HepG2 (cell line): ENCODE measurements around the gene TACO1. TPM values are rescaled to one million over a fixed set of nuclear protein-coding genes. Genes with fewer than 3 reads are reported as not detected.
A peak's percentile ranks its signal among the peaks of the same experiment; 100 is the strongest.

Experiments
- FOXM1 ChIP-seq: sonication (generic); formaldehyde crosslinking; IDR thresholded peaks from 2 replicates; pipeline ENCODE4 v1.5.0; 2020; ENCODE audit warnings: missing genetic modification reagents
- HMG20A ChIP-seq: IDR thresholded peaks from 2 replicates; pipeline ENCODE4 v1.6.1; 2016; ENCODE audit warnings: borderline replicate concordance
- KLF11 ChIP-seq: IDR thresholded peaks from 2 replicates; pipeline ENCODE4 v1.6.1; 2016; ENCODE audit warnings: missing compliant biosample characterization
- KLF12 ChIP-seq: sonication (generic); formaldehyde crosslinking; IDR thresholded peaks from 2 replicates; pipeline ENCODE4 v1.4.0; 2020; ENCODE audit warnings: missing genetic modification reagents, borderline replicate concordance
- KMT2A ChIP-seq: sonication (generic); formaldehyde crosslinking; IDR thresholded peaks from 2 replicates; pipeline ENCODE4 v1.4.0; 2020; ENCODE audit warnings: missing genetic modification reagents
- MED8 ChIP-seq: sonication (generic); formaldehyde crosslinking; IDR thresholded peaks from 2 replicates; pipeline ENCODE4 v1.8.1; 2023; ENCODE audit warnings: mild to moderate bottlenecking, missing genetic modification reagents; ENCODE audit not compliant: insufficient replicate concordance
- MTA1 ChIP-seq: sonication (generic); formaldehyde crosslinking; IDR thresholded peaks from 2 replicates; pipeline ENCODE4 v1.4.0; 2020; ENCODE audit warnings: missing genetic modification reagents, mild to moderate bottlenecking, borderline replicate concordance
- MTF1 ChIP-seq: sonication (generic); formaldehyde crosslinking; IDR thresholded peaks from 2 replicates; pipeline ENCODE4 v1.5.0; 2020; ENCODE audit warnings: missing genetic modification reagents
- POLR2G ChIP-seq: fragments of 200-400 bp; formaldehyde crosslinking; IDR thresholded peaks from 2 replicates; pipeline ENCODE4 v1.6.1; 2018; ENCODE audit warnings: mild to moderate bottlenecking, low read depth, low read length, moderate library complexity
- PPARG ChIP-seq: conservative IDR thresholded peaks from 2 replicates; pipeline ENCODE4 v1.6.1; 2016; ENCODE audit warnings: missing biosample characterization, missing genetic modification reagents
- RARA ChIP-seq: IDR thresholded peaks from 2 replicates; pipeline ENCODE4 v1.6.1; 2016; ENCODE audit warnings: missing genetic modification reagents, missing compliant biosample characterization
- RXRB ChIP-seq: IDR thresholded peaks from 2 replicates; pipeline ENCODE4 v1.6.1; 2016; ENCODE audit warnings: borderline replicate concordance, missing genetic modification reagents, missing compliant biosample characterization
- SOX5 ChIP-seq: IDR thresholded peaks from 2 replicates; pipeline ENCODE4 v1.6.1; 2016; ENCODE audit warnings: borderline replicate concordance
- ZNF225 ChIP-seq: sonication (generic); formaldehyde crosslinking; IDR thresholded peaks from 2 replicates; pipeline ENCODE4 v1.4.0; 2020; ENCODE audit warnings: mild to moderate bottlenecking, missing genetic modification reagents
- ZNF264 ChIP-seq: sonication (generic); formaldehyde crosslinking; IDR thresholded peaks from 2 replicates; pipeline ENCODE4 v1.4.0; 2020; ENCODE audit warnings: missing genetic modification reagents
- ZNF329 ChIP-seq: sonication (generic); formaldehyde crosslinking; IDR thresholded peaks from 2 replicates; pipeline ENCODE4 v1.9.0; 2021; ENCODE audit warnings: low read depth, mild to moderate bottlenecking, missing genetic modification reagents
- ZNF556 ChIP-seq: sonication (generic); formaldehyde crosslinking; IDR thresholded peaks from 2 replicates; pipeline ENCODE4 v1.4.0; 2020; ENCODE audit warnings: mild to moderate bottlenecking, missing genetic modification reagents, borderline replicate concordance
- ZNF564 ChIP-seq: sonication (generic); formaldehyde crosslinking; IDR thresholded peaks from 2 replicates; pipeline ENCODE4 v1.8.1; 2023; ENCODE audit warnings: mild to moderate bottlenecking, missing genetic modification reagents
- ZNF605 ChIP-seq: sonication (generic); formaldehyde crosslinking; IDR thresholded peaks from 2 replicates; pipeline ENCODE4 v1.8.0; 2022; ENCODE audit warnings: mild to moderate bottlenecking, missing genetic modification reagents
- ZNF644 ChIP-seq: IDR thresholded peaks from 2 replicates; pipeline ENCODE4 v1.6.1; 2016; ENCODE audit warnings: low read depth
- polyA plus RNA-seq, 8 experiments: library from polyadenylated mRNA; depleted of rRNA in 3 of 8; stranded (reverse) in 7 of 8; unstranded in 1 of 8; fragments of >200 nt; fragmentation: Illumina TruSeq in 4 of 8; extraction: Trizol in 4 of 8; gene quantifications; 2 replicates each; pipeline versions ENCODE4 v1.2.1 to v1.2.3, GENCODE V29; 2011 to 2016; ENCODE audit warnings: low read depth in 4 of 8, missing spikeins in 1 of 8, mixed read lengths in 1 of 8; ENCODE audit not compliant: insufficient read depth in 1 of 8
- total RNA-seq, 5 experiments: library from RNA; depleted of rRNA; stranded (reverse); fragments of >200 nt; fragmentation: Illumina TruSeq; extraction: Trizol; gene quantifications; 2 replicates each; pipeline ENCODE4 v1.2.3, GENCODE V29; 2016; ENCODE audit warnings: low read depth in 1 of 5
- TF ChIP-seq, protein P1 (sequence below): IDR thresholded peaks from 2 replicates; pipeline ENCODE4 v1.6.1; 2016; ENCODE audit warnings: low read depth, missing genetic modification reagents, missing compliant biosample characterization
- TF ChIP-seq, protein P2 (sequence below): sonication (generic); formaldehyde crosslinking; IDR thresholded peaks from 2 replicates; pipeline ENCODE4 v1.4.0; 2020; ENCODE audit warnings: mild to moderate bottlenecking, missing genetic modification reagents
- TF ChIP-seq, protein P3 (sequence below): sonication (generic); formaldehyde crosslinking; IDR thresholded peaks from 2 replicates; pipeline ENCODE4 v1.8.0; 2023; ENCODE audit warnings: mild to moderate bottlenecking, missing genetic modification reagents

The TACO1 gene
- total and polyA plus RNA-seq, 2 of the 13 experiments (the other 11 are each of a cell fraction or from before 2014, with no cell fraction given) = 34.7 to 53.6 TPM

DNA sequence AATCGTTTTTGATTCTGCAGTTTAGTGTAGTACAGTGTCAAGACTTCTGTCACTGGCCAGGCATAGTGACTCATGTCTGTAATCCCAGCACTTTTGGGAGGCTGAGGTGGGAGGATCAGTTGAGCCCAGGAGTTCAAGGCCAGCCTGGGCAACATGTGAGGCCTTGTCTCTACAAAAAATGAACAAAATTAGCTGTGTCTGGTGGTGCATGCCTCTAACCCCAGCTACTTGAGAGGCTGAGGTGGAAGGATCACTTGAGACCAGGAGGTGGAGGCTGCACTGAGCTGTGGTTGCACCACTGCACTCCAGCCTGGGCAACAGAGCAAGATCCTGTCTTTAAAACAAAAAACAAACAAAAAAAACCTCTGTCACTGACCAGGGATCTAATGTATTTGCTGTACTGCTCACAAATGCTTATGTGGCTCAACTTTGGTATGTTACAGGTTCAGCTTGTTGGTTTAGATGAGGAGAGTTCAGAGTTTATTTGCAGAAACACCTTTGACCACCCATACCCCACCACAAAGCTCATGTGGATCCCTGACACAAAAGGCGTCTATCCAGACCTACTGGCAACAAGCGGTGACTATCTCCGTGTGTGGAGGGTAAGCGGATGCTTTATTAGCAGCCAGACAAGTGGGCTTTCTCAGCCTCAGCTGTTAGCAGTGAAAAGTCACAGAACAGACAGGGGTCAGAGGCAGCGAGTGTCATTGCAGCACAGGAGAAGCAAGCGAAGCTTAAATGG is 22.5 kb upstream of the TACO1 start (continued):
- TF ChIP-seq, protein P1, sequence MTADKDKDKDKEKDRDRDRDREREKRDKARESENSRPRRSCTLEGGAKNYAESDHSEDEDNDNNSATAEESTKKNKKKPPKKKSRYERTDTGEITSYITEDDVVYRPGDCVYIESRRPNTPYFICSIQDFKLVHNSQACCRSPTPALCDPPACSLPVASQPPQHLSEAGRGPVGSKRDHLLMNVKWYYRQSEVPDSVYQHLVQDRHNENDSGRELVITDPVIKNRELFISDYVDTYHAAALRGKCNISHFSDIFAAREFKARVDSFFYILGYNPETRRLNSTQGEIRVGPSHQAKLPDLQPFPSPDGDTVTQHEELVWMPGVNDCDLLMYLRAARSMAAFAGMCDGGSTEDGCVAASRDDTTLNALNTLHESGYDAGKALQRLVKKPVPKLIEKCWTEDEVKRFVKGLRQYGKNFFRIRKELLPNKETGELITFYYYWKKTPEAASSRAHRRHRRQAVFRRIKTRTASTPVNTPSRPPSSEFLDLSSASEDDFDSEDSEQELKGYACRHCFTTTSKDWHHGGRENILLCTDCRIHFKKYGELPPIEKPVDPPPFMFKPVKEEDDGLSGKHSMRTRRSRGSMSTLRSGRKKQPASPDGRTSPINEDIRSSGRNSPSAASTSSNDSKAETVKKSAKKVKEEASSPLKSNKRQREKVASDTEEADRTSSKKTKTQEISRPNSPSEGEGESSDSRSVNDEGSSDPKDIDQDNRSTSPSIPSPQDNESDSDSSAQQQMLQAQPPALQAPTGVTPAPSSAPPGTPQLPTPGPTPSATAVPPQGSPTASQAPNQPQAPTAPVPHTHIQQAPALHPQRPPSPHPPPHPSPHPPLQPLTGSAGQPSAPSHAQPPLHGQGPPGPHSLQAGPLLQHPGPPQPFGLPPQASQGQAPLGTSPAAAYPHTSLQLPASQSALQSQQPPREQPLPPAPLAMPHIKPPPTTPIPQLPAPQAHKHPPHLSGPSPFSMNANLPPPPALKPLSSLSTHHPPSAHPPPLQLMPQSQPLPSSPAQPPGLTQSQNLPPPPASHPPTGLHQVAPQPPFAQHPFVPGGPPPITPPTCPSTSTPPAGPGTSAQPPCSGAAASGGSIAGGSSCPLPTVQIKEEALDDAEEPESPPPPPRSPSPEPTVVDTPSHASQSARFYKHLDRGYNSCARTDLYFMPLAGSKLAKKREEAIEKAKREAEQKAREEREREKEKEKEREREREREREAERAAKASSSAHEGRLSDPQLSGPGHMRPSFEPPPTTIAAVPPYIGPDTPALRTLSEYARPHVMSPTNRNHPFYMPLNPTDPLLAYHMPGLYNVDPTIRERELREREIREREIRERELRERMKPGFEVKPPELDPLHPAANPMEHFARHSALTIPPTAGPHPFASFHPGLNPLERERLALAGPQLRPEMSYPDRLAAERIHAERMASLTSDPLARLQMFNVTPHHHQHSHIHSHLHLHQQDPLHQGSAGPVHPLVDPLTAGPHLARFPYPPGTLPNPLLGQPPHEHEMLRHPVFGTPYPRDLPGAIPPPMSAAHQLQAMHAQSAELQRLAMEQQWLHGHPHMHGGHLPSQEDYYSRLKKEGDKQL (CRISPR knock-in tag) = peak; percentile 66
- TF ChIP-seq MTF1 (CRISPR knock-in tag) (no peak), ZNF644 (CRISPR knock-in tag) (peak; percentile 70), RXRB (CRISPR knock-in tag) (peak; percentile 81), MED8 (CRISPR knock-in tag) (peak; percentile 70), KLF11 (CRISPR knock-in tag) (0 out of 2 replicates have a peak, but pooled peaks have one; percentile 17), ZNF564 (CRISPR knock-in tag) (peak; percentile 62; the same call in 1 of the 2 replicates), SOX5 (CRISPR knock-in tag) (peak; percentile 90), ZNF556 (CRISPR knock-in tag) (peak; percentile 97; the same call in 1 of the 2 replicates), PPARG (CRISPR knock-in tag) (peak; percentile 72), HMG20A (CRISPR knock-in tag) (peak; percentile 90), POLR2G (no peak), ZNF225 (CRISPR knock-in tag) (no peak), FOXM1 (CRISPR knock-in tag) (no peak), MTA1 (CRISPR knock-in tag) (peak; percentile 91; the same call in 1 of the 2 replicates), ZNF264 (CRISPR knock-in tag) (peak; percentile 61; the same call in 1 of the 2 replicates), RARA (CRISPR knock-in tag) (peak; percentile 51; the same call in 1 of the 2 replicates), ZNF605 (CRISPR knock-in tag) (peak; percentile 93), KLF12 (CRISPR knock-in tag) (no peak), KMT2A (CRISPR knock-in tag) (peak; percentile 68), ZNF329 (CRISPR knock-in tag) (0 out of 2 replicates have a peak, but pooled peaks have one; percentile 34)
- TF ChIP-seq, protein P2, sequence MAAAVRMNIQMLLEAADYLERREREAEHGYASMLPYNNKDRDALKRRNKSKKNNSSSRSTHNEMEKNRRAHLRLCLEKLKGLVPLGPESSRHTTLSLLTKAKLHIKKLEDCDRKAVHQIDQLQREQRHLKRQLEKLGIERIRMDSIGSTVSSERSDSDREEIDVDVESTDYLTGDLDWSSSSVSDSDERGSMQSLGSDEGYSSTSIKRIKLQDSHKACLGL (CRISPR knock-in tag) = peak; percentile 24; the same call in 1 of the 2 replicates
- TF ChIP-seq, protein P3, sequence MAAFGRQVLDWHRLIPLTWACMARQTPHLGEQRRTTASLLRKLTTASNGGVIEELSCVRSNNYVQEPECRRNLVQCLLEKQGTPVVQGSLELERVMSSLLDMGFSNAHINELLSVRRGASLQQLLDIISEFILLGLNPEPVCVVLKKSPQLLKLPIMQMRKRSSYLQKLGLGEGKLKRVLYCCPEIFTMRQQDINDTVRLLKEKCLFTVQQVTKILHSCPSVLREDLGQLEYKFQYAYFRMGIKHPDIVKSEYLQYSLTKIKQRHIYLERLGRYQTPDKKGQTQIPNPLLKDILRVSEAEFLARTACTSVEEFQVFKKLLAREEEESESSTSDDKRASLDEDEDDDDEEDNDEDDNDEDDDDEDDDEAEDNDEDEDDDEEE = 0 out of 2 replicates have a peak, but pooled peaks have one; percentile 28
